Measurements from ENCODE around the gene R3HCC1L.

DNA sequence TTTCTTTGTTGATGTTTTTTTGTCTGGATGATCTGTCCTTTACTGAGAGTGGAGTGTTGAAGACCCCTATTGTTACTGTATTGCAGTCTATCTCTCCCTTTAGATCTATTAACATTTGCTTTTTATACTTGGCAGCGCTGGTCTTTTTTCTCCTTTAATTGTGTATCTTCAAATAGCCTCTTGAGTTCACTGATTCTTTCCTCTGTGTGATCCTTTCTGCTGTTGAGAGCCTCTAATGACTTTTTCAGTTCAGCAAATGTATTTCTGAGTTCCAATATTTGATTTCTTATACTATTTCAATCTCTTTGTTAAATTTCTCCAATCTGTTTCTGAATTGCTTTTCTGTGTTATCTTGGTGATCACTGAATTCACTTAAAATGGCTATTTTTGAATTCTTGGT is 15.4 kb downstream of the R3HCC1L start:
- TF ChIP-seq, protein P1, sequence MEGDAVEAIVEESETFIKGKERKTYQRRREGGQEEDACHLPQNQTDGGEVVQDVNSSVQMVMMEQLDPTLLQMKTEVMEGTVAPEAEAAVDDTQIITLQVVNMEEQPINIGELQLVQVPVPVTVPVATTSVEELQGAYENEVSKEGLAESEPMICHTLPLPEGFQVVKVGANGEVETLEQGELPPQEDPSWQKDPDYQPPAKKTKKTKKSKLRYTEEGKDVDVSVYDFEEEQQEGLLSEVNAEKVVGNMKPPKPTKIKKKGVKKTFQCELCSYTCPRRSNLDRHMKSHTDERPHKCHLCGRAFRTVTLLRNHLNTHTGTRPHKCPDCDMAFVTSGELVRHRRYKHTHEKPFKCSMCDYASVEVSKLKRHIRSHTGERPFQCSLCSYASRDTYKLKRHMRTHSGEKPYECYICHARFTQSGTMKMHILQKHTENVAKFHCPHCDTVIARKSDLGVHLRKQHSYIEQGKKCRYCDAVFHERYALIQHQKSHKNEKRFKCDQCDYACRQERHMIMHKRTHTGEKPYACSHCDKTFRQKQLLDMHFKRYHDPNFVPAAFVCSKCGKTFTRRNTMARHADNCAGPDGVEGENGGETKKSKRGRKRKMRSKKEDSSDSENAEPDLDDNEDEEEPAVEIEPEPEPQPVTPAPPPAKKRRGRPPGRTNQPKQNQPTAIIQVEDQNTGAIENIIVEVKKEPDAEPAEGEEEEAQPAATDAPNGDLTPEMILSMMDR (IDR thresholded peaks at IDR 0.05), result no peak
- no peak for TF ChIP-seq POLR2A (IDR thresholded peaks at IDR 0.05)

All from thyroid gland (tissue), 4 donors.